ENCODE data around the gene SIPA1L2.

DNA sequence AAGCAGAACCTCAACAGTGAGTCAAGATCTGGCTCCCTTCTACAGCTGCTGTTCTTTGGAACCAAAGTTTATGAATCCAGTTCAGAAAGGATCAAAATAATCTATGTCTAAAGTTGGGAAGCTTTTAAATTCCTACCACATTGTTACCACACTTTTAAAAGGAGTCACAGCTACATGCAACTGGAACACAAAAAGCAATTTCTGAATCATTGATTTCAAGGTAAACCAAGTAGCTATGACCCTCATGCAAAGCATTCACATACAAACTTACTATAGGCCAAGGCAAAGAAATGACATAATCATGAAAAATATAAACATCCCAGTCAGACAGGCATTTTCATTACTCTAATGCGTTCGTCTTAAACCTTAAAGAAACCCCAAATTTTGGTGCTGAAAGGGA, 3.5 kb downstream of the SIPA1L2 start:
- no peak for TF ChIP-seq POLR2AphosphoS5 (IDR thresholded peaks at IDR 0.05)
- TF ChIP-seq POLR2A (IDR thresholded peaks at IDR 0.05), result no peak
- no peak for TF ChIP-seq CTCF (IDR thresholded peaks at IDR 0.05)
